A204.1 (cell line): ENCODE results near the gene LRRC28.

Experiments
- FAIRE-seq: peaks from 2 replicates; lab custom pipeline; 2012; peaks lifted over from hg19 to GRCh38; lab: Jason Lieb, UNC

Gene LRRC28

DNA sequence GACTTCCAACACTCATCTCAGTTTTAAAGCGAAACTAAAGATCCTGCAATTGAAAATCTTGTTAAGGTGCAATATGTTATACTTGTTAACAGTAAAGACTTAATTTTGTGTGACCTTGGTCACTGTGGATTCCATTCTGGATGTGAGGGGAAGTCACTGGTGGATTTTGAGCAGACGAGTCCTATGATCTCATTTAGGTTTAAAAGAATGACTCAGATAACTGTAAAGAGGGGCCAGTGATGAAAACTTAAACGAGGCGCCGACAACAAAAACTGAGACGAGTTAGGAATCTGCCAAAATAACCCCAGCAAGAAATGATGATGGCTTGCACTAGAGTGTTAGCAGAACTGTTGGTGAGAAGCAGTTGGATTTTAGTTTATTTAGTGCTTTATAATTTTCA, 56.5 kb downstream of the LRRC28 start:
- FAIRE-seq = no peak

GRCh38 chr15:99310745-99311144, 59.5 kb downstream of the LRRC28 start:
- no peak for FAIRE-seq

DNA sequence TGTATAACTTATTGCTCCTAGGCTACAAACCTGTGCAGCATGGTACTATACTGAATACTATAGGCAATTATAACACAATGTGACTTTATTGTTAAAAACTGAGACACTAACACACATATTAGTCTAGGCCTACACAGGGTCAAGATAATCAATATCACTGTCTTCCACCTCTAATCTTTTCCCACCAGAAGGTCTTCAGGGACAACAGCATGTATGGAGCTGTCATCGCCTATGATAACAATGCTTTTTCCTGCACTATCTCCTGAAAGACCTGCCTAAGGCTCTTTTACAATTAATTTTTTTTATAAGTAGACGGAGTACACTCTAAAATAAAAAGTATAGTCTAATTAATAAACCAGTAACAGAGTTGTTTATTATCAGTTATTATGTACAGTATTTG, 60.9 kb downstream of the LRRC28 start:
- FAIRE-seq = no peak

GRCh38 chr15:99312794-99313193, 61.5 kb downstream of the LRRC28 start:
- FAIRE-seq = no peak

- FAIRE-seq = no peak
Observed at GRCh38 chr15:99315636-99316035, 64.4 kb downstream of the LRRC28 start.

DNA sequence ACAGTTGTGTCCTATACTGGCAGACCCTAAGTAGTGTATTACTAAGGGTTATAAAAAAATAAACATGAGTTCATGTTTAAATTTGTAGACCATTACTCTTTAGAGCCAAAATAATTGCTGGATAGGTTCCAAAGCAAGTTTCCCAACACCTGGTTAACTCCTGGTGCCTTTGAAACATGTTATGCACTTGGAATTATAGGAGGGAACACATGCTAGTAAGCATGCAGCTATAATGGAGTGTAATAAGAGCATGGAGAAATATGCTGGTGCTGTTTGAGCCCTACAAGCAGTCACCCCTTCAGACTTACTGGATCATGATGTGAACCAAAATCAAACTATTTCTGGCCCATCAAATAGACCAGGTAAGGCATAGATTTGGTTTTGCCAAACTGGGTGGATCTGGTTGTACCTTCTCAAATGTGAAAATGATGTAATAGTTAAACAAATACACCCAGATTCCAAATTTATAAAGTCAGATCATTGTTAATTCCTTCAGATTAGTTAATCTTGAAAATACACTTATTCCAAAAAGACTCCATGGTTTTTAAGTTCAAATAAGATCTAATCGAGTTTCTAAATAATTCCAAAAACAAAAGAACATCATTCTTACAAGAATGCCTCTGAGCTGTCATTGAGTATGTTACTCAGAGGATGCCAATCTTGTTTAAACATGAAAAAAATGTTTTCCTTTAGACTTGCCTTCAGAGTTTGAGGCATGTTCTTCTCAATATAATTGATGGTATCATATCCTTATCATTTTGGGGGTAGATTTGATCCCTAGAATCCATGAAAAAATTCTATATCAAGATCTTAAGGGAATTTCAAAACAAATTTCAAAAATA, 69.3 kb downstream of the LRRC28 start:
- FAIRE-seq = no peak

- no peak for FAIRE-seq
Observed at GRCh38 chr15:99321468-99321867, 70.2 kb downstream of the LRRC28 start.

DNA sequence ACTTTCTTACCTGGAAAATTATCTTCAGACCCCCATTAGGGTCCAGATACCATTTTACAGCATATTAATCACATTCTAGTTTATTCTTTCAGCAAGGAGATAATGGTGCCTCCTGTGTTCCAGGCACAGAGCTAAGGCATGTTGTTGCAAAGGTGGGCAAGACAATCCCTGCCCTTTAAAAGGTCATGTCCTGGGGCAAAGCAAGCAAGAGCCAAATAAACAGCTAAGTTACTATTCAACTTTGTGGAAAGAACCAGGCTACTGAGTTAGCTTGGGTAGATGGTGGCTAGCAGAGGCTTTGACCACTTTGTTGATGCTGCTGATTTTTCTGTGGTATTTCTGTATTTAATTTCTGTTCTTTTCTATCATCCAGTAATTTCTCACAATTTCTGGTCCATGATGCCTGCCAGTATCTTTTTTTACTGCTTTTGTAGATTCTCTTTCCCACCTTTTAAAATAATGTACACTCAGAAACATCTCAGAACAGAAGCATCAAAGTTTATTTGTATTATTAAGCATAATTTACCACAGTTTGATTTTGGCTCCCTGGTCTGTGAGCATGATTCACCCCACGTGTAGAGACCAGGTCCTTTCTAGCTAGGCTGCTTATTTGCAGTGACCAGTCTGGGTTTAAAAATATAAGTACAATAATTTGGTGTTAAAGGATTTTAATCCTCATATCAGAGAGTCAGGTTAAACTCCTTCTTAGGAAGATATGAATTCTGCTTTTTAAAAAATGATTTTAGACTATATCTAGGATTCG, 71.5 kb downstream of the LRRC28 start:
- no peak for FAIRE-seq

DNA sequence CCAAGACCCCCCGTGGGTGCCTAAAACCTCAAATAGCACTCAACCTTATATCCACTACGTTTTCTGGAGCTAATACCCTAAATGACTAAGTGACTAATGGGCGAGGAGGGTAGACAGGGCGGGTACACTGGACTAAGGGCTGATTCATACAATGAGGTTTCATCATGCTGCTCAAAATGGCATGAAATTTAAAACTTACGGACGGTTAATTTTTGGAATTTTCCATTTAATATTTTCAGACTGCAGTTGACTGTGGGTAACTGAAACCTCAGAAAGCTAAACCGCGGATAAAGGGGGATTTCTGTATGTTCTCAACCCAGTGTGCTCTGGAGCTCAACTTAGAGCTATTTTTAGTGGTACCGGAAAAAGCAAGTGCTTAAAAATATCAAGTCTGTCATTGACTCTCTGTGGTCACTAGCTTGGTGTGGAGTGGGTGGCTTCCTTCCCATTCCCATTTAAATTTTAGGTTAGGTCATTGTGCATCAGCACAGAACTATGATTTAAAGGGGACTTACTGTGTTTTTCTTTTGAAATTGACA, 72.9 kb downstream of the LRRC28 start:
- no peak for FAIRE-seq

DNA sequence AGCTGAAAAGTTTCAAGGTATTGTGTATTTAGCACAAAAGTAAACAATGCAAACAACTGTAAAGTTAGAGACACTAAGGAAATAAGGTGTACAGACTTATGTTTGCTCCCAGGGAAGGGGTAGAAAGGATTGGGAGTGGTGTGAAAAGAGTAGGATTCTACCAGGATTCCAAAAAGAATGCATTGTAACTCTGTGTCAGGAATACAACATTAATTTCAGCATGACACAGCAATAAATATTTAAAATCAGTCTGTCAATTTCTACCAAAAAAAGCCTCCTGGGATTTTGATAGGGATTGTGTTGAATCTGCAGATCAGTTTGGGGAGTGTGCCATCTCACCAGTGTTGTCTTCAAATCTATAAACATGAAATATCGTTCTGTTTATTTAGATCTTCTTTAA, 73.4 kb downstream of the LRRC28 start:
- no peak for FAIRE-seq

DNA sequence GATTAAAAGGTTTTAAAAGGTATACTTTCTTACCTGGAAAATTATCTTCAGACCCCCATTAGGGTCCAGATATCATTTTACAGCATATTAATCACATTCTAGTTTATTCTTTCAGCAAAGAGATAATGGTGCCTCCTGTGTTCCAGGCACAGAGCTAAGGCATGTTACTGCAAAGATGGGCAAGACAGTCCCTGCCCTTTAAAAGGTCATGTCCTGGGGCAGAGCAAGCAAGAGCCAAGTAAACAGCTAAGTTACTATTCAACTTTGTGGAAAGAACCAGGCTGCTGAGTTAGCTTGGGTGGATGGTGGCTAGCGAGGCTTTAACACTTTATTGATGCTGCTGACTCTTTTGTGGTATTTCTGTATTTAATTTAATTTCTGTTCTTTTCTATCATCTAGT, 75.0 kb downstream of the LRRC28 start:
- FAIRE-seq = no peak

- no peak for FAIRE-seq
Observed at GRCh38 chr15:99328106-99329072, 77.1 kb downstream of the LRRC28 start.

DNA sequence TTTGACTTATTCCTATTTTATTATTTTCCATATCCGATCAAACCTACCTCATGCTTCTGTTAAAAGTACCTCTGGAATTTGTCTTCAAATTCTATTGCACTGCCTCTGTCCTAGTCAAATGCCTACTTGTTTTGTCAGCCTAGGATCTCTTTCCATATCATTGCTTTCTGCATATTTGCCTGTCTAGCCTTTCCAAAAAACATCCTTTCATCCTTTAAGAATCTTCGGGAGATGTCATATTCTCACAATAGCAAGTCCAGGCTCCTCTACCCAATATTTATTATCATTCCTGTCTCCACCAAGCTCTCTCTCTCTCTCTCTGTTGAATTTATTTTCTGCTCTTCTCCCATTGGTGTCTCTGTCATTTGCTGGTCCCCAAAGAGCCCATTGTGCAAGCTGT, 80.1 kb downstream of the LRRC28 start:
- no peak for FAIRE-seq

DNA sequence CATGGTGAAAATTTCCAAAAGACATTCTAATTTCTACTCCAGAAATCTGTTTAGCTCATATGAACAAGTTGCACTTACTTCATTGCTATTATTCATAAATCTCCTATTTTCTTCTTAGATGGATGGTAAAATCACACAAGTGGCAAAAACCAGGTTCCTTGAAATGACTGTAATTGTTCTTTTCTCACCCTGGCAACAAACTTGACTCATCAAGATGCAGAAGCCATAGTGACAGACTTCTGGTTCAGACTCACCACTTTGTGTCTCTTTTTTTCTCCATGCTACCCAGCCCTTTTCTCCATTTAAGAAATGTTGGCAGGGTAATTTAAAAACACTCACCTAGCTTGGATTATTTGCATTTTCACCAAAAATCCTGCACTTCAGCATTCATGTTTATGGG, 82.1 kb downstream of the LRRC28 start:
- FAIRE-seq = no peak

DNA sequence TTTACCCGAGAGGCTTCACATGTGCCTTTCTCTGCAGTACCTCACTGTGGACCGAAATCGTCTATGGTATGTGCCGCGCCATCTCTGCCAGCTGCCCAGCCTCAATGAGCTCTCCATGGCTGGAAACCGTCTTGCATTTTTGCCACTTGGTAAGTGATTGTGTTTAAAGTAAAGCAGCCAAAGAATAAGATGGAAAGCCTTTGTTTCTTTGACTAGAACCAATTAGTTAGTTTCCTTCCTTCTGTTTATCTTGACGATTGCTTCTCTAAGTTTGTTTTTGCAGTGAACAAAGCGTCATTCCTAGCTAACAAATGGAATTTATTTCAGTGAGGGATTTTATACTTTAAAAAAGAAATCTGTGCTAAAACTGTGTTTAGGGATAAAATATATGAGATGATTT, 82.7 kb downstream of the LRRC28 start:
- no peak for FAIRE-seq

GRCh38 chr15:99335508-99335907, 84.2 kb downstream of the LRRC28 start:
- FAIRE-seq = no peak

DNA sequence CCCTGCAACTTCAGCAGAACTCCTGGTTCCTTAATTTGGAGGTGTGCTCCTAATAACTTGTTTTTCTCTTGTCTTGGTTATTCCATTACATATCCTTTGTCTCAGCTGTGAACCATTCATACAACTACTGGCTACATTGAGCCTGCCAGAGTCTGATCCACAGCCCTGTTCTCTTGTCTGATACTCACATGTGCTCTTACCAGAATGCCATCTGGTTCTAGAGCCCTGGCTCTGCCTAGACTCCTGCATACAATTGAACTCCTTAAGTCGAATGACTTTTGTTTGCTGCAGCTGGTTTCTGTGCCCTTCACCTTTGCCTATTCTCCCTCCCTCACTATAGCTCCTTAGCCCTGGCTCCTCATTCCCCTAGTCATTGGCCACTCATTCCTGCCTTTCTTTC, 85.5 kb downstream of the LRRC28 start:
- FAIRE-seq = no peak

- no peak for FAIRE-seq
Observed at GRCh38 chr15:99340347-99340746, 89.1 kb downstream of the LRRC28 start.

DNA sequence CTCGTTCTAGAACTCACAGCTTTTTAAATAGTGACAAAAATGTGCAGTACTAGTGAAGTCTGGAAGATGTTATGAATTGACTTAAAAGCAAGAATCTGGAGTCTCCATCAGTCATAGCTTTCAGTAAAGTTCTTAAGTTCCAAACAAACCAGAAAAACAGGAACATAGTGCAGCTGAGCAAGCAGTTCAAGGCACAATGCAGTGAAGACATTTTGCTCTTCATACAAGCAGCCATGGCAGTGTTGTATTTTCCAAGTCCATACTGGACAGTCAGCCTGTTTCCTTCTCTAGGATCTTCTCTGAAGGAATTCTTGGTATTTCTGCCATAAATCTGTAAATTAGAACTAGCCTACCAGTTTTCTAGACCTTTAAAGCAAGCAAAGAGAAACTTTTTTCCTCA, 90.5 kb downstream of the LRRC28 start:
- no peak for FAIRE-seq

- FAIRE-seq = no peak
Observed at GRCh38 chr15:99343208-99343607, 91.9 kb downstream of the LRRC28 start.

- FAIRE-seq = no peak
Observed at GRCh38 chr15:99343881-99344551, 92.7 kb downstream of the LRRC28 start.

DNA sequence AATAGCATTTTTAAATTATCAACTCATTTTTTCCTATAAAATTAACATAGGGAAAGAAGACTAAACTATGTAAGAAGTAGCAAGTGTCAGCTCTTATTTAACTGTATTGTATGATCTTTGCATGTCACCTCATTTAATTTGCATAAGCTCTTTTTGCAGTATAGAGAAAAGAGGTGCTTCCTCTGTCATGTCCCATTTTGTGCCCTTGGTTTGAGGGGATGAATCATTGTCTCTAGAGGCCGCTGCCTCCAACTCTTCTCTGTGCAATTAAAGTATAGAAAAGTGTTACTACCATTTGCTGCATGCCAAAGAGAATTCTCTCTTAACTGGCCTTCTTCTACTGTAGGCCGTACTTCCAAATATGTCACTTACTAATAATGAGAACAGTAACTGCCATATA, 93.4 kb downstream of the LRRC28 start:
- FAIRE-seq = no peak
